ENCODE data around the gene TC2N. TPM values are rescaled to one million over a fixed set of nuclear protein-coding genes. Genes with fewer than 3 reads are reported as not detected.
"Not testable (repeated sequence)": the region's sequence is repeated elsewhere in the genome, so short reads cannot be mapped to it uniquely, and the experiment has no call there.

TC2N gene
- total RNA-seq, 1 donor from 2014 or later: 46.1 TPM

- H3K4me3 ChIP-seq (ENCODE audit: low read depth, low read length): no peak overlapping the region
- no peak for TF ChIP-seq CTCF (IDR thresholded peaks at IDR 0.05; ENCODE audit: insufficient read depth, low read length, severe bottlenecking)
- DNase-seq (ENCODE audit: low read depth): no peak
- peaks cover 2% of the 10 kb centered on the region for H3K27me3 ChIP-seq (ENCODE audit: control insufficient read depth, insufficient read depth, low read length)
- H3K36me3 ChIP-seq (ENCODE audit: control insufficient read depth, insufficient read depth, low read length): no peaks in the 10 kb centered on the region
- no peak for FAIRE-seq
Observed at GRCh38 chr14:91854327-91854934, 12.9 kb downstream of the TC2N start.

GRCh38 chr14:91851563-91851962 lies 15.8 kb downstream of the TC2N start:
- no peak for TF ChIP-seq CTCF (IDR thresholded peaks at IDR 0.05; ENCODE audit: insufficient read depth, low read length, severe bottlenecking)
- FAIRE-seq (no peak), DNase-seq (ENCODE audit: low read depth) (no peak)
- no peaks in the 10 kb centered on the region for H3K36me3 ChIP-seq (ENCODE audit: control insufficient read depth, insufficient read depth, low read length)
- no peak overlapping the region for H3K4me3 ChIP-seq (ENCODE audit: low read depth, low read length)
- peaks cover 3% of the 10 kb centered on the region for H3K27me3 ChIP-seq (ENCODE audit: control insufficient read depth, insufficient read depth, low read length)

GRCh38 chr14:91848504-91849001 lies 18.8 kb downstream of the TC2N start:
- Histone ChIP-seq H3K27me3 (ENCODE audit: control insufficient read depth, insufficient read depth, low read length) (peaks cover 2% of the 10 kb centered on the region), H3K36me3 (ENCODE audit: control insufficient read depth, insufficient read depth, low read length) (no peaks in the 10 kb centered on the region), H3K4me3 (ENCODE audit: low read depth, low read length) (no peak overlapping the region)
- FAIRE-seq (no peak), DNase-seq (ENCODE audit: low read depth) (no peak)
- no peak for TF ChIP-seq CTCF (IDR thresholded peaks at IDR 0.05; ENCODE audit: insufficient read depth, low read length, severe bottlenecking)

GRCh38 chr14:91847693-91848092 lies 19.6 kb downstream of the TC2N start:
- FAIRE-seq (no peak), DNase-seq (ENCODE audit: low read depth) (no peak)
- Histone ChIP-seq H3K4me3 (ENCODE audit: low read depth, low read length) (no peak overlapping the region), H3K36me3 (ENCODE audit: control insufficient read depth, insufficient read depth, low read length) (no peaks in the 10 kb centered on the region), H3K27me3 (ENCODE audit: control insufficient read depth, insufficient read depth, low read length) (peaks cover 2% of the 10 kb centered on the region)
- TF ChIP-seq CTCF (IDR thresholded peaks at IDR 0.05; ENCODE audit: insufficient read depth, low read length, severe bottlenecking): no peak

GRCh38 chr14:91845652-91846051 lies 21.7 kb downstream of the TC2N start:
- DNase-seq (ENCODE audit: low read depth) (no peak), FAIRE-seq (no peak)
- no peak overlapping the region for H3K4me3 ChIP-seq (ENCODE audit: low read depth, low read length)
- no peaks in the 10 kb centered on the region for H3K36me3 ChIP-seq (ENCODE audit: control insufficient read depth, insufficient read depth, low read length)
- H3K27me3 ChIP-seq (ENCODE audit: control insufficient read depth, insufficient read depth, low read length): peaks cover 2% of the 10 kb centered on the region
- no peak for TF ChIP-seq CTCF (IDR thresholded peaks at IDR 0.05; ENCODE audit: insufficient read depth, low read length, severe bottlenecking)

GRCh38 chr14:91845056-91845455 lies 22.3 kb downstream of the TC2N start:
- not testable (repeated sequence) for H3K27me3 ChIP-seq (ENCODE audit: control insufficient read depth, insufficient read depth, low read length); FAIRE-seq

More at GRCh38 chr14:91845056-91845455, 22.3 kb downstream of the TC2N start:
- H3K4me3 ChIP-seq (ENCODE audit: low read depth, low read length); H3K36me3 ChIP-seq (ENCODE audit: control insufficient read depth, insufficient read depth, low read length); DNase-seq (ENCODE audit: low read depth): not testable (repeated sequence)
